Effector CD4-positive, alpha-beta T cell (primary cell): Measurements from ENCODE around the gene MYT1.
A peak's percentile ranks its signal among the peaks of the same experiment; 100 is the strongest.

ENCODE experiments used
- DNase-seq: peaks from one replicate; pipeline ENCODE4 v3.0.0-alpha.2; 2020

MYT1 gene

DNA sequence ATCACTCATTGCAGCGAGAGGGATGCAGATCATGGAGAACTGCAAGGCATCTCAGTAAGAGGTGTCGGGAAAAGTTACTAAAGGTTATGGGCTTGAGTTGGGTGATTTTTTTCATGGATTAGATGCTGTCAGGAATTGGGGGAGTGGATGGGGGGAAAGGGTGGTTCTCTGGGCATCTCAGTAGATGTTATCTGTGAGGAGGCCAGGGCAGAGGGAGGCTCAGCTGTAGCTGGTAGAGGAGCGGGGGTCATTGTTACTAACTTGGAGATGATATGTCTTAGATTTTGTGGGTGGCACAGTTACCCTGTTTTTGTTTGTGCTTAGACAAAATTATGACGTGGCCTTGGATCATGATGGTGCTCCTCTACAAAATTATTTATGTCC, 88.7 kb downstream of the MYT1 start:
- no peak for DNase-seq

DNA sequence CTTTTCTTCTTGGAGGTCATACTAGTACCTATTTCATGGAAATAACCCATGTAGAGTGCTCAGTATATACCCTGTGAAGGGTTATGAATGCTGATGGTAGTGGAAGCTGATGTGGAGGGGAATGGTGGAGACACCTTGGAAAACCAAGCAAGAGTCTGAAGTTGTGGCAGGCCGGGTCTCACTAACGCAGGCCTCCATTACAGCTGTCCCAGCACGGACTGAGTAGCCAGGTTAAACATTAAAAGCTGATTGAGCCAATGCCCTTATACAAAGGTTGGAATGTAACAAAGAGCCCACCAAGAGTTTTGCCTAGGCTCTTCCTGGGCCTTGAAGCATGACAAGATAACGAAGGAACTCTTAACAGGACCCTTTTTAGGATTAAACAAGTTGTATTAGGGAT, 89.2 kb downstream of the MYT1 start:
- DNase-seq = no peak

DNA sequence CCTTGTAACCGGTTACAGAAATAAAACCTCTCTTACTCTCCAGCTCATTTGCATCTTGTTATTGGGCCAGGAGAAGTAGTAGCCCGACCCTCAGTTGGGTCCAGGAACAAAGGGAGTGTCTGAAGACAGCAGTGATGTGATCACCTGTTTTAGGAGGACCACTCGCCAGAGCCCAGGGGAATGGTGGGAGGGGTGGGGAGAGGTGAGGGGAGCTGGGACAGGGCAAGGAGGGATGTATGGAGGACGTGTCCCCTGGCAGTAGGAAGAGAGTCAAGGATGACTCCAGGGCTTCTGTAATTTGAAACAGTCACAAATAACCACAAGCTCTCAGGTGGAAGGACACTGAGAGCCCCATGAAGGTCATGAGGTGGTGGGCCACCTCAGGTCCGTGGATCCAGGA, 89.9 kb downstream of the MYT1 start:
- DNase-seq = no peak

DNA sequence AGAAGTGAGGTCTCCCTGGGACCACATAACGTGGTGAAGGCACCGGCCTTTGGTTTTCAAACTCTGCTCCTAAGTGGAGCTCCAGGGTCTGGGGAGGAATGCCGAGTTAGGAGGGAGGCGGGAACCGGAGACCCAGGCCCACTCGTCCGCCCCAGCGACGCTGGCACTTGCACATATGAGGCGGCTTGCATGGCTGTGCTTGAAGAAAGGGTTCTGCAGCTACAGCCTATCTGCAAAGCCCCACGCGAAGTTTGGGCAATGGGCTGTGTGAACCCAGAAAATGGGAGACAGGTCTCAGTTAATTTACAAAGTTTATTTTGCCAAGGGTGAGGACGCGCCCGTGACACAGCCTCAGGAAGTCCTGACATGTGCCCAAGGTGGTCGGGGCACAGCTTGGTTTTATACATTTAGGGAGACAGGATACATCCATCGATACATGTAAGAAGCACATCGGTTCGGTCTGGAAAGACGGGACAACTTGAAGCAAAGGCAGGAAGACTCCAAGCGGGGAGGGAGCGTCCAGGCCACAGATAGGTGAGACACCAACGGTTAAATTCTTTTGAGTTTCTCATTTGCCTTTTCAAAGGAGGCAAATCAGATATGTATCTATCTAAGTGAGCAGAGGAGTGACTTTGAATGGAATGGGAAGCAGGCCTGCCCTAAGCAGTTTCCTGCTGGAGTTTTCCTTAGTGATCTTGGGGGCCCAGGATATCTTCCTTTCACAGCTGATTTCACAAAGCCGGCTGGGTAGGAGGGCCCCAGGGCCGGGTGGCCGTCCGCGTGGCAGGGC, 90.5 kb downstream of the MYT1 start:
- DNase-seq = no peak

DNA sequence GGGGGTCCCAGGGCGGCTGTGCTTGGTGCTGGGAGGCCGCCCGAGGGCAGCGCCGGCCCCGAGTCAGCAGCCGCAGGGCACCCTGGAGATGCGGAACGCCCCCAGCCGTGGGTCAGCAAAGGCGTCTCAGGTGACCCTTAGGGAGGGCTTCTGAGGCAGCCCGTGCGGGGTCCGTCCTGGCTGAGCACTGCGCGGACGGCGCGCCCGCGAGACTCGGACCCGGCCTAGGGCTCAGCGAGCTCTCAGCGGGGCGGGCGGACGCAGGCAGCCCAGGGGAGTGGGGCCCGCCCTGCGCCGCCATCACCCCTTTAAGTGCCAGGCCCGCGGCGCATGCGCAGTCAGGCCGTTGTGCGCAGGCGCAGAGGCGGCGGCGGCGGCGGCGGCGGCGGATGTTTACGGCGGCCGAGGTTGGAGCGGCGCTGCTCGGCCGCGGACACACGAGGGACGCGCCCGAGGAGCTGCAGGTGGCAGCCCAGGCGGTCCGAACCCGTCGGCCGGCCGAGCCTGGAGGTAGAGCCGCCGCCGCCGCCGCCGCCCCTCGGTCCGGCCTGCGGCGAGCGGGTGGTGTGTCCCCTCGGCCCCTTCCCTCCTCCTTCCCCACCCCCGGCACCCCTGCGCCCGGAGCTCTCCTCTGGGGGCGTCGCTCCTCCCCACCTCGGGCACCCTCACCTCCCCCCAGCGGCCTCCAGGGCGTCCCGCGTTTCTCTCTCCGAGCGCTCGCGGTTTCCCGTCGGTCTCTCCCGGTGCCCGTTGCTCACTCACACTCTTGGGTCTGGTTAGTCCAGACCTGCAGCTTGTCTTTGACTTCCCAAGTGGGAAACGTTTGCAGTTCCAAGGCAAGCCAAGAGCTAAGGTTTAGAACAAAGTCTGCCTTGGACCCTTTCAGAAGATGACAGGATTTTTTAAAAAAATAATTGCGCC, 91.4 kb downstream of the MYT1 start, which contains the start of gene PCMTD2:
PCMTD2 (plus strand) TSS at position 388 of the 921 bp plus-strand sequence. CDS start 4,218 bp downstream, outside the sequence.
- DNase-seq = peak; percentile 73

DNA sequence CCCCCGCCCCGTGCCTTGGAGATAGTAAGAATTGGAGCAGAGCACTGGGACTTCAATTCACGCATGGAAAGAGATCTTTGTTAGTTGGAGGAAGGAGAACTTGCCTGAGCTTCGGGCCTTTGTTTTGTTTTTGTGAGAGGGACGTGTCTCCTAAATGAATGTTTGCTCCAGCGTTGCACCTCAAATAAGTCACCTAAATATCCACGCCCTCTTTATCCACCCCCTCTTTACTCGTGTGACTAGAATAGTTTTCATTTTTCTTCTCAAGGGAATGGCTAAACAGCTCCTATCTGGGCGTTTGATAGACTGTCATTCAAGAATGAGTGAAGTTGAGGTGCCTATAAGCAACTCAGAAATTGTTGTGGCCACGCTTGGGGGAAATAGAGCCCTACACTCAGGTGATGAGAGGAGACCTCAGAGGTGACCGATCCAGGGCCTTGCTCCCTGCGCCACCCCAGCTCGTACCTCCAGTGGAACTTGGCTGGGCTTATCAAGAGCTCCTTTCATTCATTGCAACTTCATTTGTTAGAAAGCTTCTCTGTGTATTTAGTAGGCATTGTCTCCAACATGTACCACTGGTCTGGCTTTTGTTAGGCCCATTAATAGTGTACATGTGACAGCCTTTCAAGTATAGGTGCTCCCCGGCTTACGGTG, 92.2 kb downstream of the MYT1 start:
- DNase-seq = no peak

DNA sequence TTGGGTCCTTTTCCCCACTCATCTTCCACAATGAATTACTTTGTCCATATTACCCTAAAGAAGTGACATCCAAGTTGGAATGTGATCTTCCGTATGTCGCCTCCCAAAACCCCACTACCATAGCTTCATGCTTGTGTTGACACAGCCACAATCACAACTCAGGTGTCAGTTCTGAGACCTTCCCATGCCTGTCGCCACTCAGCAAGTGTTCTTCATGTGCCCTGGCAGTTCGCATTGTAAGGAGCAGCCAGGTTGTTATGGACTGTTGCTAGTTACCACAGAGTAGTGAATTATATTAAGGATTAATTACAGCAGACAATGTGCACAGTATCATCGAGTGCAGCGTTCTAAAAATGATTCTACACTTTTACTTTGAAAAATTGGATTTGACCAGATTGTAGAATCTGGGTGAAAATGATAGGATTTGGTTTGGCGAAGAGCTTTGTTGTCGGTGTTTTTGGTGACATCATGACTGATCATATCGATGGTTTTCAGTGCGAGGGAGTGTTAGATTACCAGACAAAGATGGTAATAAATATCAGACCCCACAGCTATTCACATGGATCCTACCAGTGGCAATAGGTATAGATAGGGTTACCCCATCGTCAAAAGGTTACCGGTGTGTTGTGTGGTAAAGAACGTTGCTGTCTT, 93.0 kb downstream of the MYT1 start:
- no peak for DNase-seq

DNA sequence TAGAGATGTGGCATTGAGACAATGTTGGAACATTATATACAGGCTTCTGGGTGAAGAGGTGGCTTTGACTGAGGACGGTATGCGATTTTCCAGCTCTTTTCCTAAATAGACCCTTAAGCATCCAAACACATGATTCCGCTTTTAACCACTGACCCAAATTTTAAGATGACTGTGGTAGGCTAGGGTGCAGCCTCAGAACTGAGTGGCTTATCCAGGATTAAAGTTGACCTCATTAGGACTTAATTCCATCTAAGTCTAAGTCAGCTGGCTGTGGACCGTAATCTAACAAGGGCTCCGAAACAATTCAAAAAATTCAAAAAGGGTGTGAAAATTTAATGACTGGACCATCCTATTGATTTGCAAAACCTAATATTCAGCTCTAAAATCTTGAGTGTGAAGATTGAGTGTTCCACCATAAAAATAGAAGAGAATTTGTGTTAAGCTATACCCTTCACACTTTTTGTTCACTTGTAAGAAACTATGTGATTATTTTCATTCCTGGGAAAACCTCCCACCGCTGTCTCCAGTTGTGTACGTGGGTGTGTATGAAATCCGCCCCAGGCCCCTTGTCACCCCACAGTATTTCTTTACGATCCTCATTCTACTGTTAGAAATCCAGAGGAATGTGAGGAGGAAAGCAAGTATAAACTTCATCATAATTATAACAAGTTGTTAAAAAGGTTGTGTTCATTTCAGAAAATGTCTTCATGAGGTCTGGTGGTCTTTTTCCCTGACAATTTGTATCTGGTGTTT, 94.0 kb downstream of the MYT1 start:
- no peak for DNase-seq

DNA sequence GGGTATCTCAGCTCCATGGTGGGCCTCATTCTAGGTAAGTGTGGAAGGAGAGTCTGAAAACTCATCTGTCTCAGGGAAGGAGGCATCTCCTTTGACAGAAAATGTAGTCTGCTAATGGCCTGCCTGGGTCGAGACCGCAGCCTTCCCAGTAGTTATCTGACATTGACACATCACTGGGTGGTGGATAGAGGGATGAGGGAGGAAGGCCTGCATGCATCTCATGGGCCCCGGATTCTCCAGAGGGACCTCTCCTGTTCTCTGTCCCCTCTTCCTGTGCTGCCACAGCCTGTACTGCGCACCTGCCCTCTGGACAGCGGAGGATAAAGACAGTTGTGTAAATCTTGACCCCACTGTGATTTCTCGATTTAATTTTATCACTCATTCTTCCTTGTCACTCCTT, 96.0 kb downstream of the MYT1 start:
- DNase-seq = no peak

DNA sequence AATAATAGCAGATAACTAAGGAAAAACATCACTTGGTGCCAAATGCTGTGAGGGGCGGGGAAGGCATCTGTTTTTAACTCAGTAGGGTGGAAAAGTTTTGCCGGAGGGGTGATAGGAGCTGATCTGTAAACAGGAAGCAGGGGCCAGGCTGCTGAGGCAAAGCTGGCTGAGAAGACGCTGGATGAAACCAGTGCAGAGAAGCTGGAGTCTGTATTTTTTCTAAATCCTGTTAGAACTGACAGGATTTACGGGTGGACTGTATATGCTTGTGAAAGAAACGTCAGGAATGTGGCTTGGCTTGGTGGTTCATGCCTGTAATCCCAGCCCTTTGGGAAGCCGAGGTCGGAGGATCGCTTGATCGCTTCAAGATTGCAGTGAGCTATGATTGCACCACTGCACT, 96.9 kb downstream of the MYT1 start:
- DNase-seq = no peak

DNA sequence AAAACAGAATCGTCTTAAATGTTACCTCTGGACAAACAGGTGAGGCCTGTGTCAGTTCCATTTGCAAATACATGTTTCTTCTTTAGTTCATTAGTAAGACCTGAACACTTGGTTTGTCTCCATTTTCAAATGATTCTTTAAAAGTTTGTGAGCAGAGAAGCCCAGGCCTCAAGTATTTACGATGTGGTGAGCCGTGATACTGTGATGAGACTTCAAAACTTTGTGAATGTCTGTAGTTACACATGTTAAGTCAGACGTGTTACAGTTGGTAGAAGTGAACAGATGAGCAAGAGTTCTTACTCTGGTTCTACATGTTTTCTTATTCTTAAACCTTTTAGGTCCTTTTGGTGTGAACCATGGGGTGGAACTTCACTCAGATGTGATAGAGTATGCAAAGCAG, 99.8 kb downstream of the MYT1 start:
- DNase-seq = no peak

DNA sequence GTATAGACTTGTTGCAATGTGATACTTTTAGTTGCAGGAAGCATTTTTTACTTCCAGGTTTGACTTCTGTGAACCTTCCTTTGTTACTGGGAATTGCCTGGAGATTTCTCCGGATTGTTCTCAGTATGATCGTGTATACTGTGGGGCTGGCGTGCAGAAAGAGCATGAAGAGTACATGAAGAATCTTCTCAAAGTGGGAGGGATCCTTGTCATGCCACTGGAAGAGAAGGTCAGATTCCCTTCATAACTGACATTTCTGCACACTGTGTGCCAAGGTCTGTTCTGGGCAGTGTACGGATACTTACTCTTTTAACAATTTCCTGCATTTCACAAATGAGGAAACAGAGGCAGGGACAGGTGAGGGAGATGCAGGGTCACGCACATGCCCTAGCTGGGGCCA, 100.9 kb downstream of the MYT1 start:
- DNase-seq = no peak

DNA sequence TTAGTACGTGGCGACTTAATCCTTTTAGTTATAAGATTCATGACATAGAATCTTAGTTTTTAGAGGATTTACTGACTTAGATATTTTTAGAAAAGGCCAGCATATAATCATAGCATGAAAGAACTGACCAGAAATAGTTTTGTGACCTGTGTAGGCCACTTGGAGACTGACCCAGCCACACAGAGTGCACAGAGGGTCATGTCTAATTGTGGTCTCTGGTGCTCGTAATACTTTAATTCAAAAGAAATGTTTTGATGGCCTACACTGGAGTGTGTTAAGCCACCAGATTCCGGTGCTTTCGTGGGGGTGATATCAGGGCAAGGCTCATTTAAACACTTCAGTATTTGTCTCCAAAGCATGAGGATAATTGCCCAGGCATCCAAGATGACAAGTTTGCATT, 102.7 kb downstream of the MYT1 start:
- no peak for DNase-seq

DNA sequence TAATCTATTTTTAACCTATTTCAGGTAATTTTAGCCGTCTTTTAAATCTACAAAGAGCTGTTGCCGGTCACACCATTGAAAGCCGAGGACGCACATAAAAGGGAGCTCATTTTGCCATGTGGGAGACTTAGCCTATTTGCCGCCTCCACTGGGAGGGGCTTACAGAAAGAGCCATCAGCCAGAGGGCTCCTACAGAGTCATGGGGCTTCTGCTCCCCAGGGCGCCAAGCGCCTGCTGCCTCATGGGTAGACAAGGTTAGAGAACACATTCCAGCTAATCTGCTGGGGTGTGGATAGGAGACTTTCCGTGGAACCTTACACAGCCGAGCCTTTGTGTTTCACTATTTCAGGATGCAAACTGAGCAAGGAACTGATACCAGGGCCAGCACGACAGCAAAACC, 103.9 kb downstream of the MYT1 start:
- no peak for DNase-seq

DNA sequence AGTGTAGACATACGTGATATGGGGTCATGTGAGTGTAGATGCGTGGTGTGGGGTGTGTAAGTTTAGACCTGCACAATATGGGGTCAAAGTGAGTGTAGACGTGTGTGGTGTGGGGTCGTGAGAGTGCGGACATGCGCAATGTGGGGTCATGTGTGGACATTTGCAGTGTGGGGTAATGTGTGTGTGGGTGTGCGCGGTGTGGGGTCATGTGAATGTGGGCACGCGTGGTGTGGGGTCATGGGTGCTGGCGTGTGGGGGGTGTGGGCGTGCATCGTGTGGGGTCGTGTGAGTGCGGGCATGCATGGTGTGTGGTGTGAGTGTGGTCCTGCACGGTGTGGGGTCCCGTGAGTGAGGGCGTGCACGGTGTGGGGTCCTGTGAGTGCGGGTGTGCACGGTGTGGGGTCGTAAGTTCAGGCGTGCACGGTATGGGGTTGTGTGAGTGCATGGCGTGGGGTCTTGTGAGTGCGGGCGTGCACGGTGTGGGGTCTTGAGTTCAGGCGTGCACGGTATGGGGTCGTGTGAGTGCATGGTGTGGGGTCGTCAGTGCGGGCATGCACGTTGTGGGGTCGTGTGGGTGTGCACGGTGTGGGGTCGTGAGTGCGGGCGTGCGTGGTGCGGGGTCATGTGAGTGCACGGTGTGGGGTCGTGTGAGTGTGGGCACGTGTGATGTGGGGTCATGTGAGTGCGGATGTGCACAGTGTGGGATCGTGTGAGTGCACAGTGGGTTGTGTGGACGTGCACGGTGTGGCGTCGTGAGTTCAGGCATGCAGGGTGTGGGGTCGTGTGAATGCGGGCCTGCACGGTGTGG, 105.6 kb downstream of the MYT1 start:
- DNase-seq = no peak

DNA sequence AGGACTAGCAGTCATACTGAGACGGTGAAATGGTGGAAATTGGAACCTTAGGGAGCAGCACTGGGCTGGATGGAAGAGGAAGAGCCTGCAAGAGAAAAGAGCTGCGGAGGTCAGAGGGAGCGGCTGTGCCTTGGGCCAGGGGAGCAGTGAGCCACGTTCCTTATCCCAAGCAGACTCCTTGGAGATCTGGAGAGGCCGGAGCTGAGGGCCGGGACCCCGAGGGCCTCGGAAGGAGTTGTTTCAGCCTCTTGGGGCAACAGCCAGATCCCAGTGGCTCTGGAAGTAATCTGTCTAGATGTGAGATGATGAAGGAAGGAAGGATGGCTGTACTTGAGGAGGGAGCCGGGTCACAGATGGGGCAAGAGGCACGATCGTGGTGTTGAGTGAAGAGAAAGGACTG, 107.4 kb downstream of the MYT1 start:
- DNase-seq = no peak

DNA sequence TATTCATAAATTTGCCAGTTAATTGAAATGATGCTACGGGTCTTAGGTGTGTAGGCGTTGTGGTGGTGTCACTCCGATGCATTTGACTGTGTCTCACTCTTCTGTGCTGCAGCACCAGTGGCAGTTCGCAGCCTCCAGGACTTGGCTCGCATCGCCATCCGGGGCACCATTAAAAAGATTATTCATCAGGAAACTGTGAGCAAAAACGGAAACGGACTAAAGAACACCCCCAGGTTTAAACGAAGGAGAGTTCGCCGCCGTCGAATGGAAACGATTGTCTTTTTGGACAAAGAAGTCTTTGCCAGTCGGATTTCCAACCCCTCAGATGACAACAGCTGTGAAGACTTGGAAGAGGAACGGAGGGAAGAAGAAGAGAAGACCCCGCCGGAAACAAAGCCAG, 108.9 kb downstream of the MYT1 start:
- DNase-seq = no peak

DNA sequence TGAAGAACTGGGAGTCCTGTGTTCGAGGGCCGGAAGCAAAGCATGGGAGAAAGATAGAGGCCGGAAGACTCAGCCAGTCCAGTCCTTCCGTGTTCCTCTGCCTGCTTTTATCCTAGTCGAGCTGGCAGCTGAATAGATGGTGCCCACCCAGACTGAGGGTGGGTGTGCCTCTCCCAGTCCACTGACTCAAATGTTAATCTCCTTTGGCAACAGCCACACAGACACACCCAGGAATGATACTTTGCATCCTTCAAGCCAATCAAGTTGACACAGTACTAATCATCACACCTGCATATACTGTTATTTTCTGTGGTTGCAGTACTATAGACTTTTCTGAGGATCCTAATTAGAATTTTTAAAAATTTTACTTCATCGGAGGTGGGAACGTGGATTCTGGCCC, 112.6 kb downstream of the MYT1 start:
- DNase-seq = no peak

DNA sequence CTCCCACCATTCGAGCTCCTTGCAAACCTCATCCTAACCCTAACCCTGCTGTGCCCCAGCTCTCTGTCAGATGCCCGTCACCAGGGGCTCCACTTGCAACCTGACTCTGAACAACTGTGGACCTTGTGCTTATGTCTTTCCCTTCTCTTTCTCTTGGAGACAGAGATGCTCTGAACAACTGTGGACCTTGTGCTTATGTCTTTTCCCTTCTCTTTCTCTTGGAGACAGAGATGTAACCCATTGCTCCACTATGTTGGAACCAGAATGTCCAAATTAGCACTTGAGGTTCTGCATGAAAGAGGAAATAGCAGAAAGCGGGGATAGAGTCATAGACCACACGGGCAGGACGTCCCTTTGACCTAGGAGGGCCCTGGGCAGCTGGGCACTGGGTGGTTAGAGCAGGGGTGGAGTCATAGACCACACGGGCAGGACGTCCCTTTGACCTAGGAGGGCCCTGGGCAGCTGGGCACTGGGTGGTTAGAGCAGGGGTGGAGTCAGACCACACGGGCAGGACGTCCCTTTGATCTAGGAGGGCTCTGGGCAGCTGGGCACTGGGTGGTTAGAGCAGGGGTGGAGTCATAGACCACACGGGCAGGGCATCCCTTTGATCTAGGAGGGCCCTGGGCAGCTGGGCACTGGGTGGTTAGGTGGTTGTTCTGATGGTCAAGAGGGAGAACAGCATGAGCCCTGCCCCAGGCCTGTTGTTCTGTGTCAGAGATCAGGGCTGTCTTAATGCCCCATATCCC, 113.5 kb downstream of the MYT1 start:
- DNase-seq = no peak

DNA sequence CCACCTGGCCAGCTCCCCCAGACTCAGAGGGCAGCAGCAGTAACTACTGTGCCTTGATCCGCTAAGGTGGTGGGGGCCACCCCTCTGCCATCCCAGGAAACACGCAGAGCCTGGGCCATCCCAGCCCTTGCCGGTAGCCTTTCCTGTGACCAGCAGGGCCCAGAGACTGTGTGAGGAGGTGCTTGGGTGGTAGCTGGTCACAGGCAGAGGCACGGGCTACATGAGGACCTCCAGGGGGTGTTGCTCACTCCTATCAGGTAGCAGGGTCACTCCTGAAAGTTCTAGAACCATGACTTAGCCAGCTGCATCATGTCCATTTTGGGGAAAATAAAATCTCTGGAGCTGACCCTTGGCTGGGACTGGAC, 114.0 kb downstream of the MYT1 start:
- DNase-seq = no peak
